NB4 (cell line): ENCODE data around the gene AK9.
"Not testable (repeated sequence)": the region's sequence is repeated elsewhere in the genome, so short reads cannot be mapped to it uniquely, and the experiment has no call there.

Experiments used
- DNase-seq: peaks from one replicate; pipeline ENCODE4 v3.0.0; 2010; ENCODE audit warnings: low read depth
- H3K4me3 ChIP-seq: one replicate; pipeline ENCODE4 v1.5.1; 2011; ENCODE audit warnings: mild to moderate bottlenecking, low read depth, low read length, moderate library complexity
- MAX ChIP-seq: IDR thresholded peaks from 2 replicates; pipeline ENCODE4 v1.6.1; 2011; ENCODE audit warnings: low read depth, low read length
- MYC ChIP-seq: IDR thresholded peaks from 2 replicates; pipeline ENCODE4 v1.6.1; 2011; ENCODE audit warnings: low read depth, low read length
- POLR2A ChIP-seq: IDR thresholded peaks from 2 replicates; pipeline ENCODE4 v1.6.1; 2011; ENCODE audit warnings: mild to moderate bottlenecking; ENCODE audit not compliant: insufficient read length; ENCODE audit errors: extremely low read depth
- TF ChIP-seq, protein P1 (sequence below): IDR thresholded peaks from one replicate; pipeline ENCODE4 v1.5.1; 2012; ENCODE audit warnings: low read depth, low read length

The AK9 gene

GRCh38 chr6:109467696-109468095 is 223.3 kb downstream of the AK9 start:
- TF ChIP-seq POLR2A: no peak
- no peak for TF ChIP-seq MYC
- TF ChIP-seq MAX: no peak
- no peak overlapping the region for H3K4me3 ChIP-seq

GRCh38 chr6:109466212-109466923 is 224.6 kb downstream of the AK9 start:
- H3K4me3 ChIP-seq: no peak overlapping the region
- TF ChIP-seq MAX (no peak), MYC (no peak), POLR2A (no peak)
- TF ChIP-seq, protein P1, sequence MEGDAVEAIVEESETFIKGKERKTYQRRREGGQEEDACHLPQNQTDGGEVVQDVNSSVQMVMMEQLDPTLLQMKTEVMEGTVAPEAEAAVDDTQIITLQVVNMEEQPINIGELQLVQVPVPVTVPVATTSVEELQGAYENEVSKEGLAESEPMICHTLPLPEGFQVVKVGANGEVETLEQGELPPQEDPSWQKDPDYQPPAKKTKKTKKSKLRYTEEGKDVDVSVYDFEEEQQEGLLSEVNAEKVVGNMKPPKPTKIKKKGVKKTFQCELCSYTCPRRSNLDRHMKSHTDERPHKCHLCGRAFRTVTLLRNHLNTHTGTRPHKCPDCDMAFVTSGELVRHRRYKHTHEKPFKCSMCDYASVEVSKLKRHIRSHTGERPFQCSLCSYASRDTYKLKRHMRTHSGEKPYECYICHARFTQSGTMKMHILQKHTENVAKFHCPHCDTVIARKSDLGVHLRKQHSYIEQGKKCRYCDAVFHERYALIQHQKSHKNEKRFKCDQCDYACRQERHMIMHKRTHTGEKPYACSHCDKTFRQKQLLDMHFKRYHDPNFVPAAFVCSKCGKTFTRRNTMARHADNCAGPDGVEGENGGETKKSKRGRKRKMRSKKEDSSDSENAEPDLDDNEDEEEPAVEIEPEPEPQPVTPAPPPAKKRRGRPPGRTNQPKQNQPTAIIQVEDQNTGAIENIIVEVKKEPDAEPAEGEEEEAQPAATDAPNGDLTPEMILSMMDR: no peak
- no peak for DNase-seq

More at GRCh38 chr6:109467696-109468095, 223.3 kb downstream of the AK9 start:
- DNase-seq: no peak

- no peak overlapping the region for H3K4me3 ChIP-seq
- TF ChIP-seq MAX: no peak
- no peak for DNase-seq
Measured at GRCh38 chr6:109465772-109466171, 225.2 kb downstream of the AK9 start.

DNA sequence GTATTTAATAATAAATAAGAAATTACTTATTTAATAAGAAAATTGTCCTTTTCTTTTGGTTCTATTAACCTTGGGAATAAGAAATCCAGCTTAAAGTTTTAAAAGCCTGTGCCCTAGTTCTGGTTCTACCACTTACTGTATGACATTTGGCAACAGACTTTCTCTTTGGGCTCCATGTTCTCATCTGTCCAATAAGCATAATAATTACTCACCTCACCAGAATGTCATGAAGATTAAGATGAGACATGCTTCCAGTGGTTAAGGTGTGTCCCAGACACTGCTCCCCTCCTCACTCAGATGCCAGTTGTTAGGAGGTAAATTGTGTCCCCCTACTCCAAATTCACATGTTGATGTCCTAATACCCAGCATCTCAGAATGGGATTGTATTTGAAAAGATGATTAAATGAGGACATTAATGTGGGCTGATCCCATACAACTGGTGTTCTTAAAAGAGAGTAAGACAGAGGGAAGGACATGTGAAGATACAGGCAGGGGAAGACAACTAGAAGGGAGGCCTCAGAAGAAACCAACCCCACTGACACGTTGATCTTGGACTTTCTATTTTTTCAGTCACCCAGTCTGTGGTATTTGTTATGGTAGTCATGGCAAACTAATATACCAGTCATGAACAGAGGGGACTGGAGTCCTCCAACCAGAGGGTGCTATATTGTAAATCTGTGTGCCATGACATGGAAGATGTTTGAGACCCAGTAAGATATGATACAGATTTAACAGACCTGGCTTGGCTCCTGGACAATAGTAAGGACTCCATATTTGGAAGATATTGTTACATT is 229.1 kb downstream of the AK9 start:
- no peak overlapping the region for H3K4me3 ChIP-seq
- no peak for DNase-seq
- TF ChIP-seq POLR2A (no peak), MAX (no peak), MYC (no peak)
- TF ChIP-seq, protein P1: no peak

- not testable (repeated sequence) for H3K4me3 ChIP-seq, DNase-seq
Measured at GRCh38 chr6:109461205-109461604, 229.8 kb downstream of the AK9 start.

GRCh38 chr6:109460161-109460829 is 230.7 kb downstream of the AK9 start:
- DNase-seq: no peak
- TF ChIP-seq POLR2A (no peak), MAX (no peak), MYC (no peak)
- TF ChIP-seq, protein P1: no peak

More at GRCh38 chr6:109460161-109460829, 230.7 kb downstream of the AK9 start:
- H3K4me3 ChIP-seq: no peak overlapping the region
